ENCODE results near the gene CMPK2. TPM values are rescaled to one million over a fixed set of nuclear protein-coding genes. Genes with fewer than 3 reads are reported as not detected.
A peak's percentile ranks its signal among the peaks of the same experiment; 100 is the strongest.

CMPK2 gene
- total and polyA plus RNA-seq, 9 of the 15 experiments (the other 6 are each of a cell fraction or from before 2014, with no cell fraction given) = 2.6 to 10.5 (median 5.0) TPM

- TF ChIP-seq, protein P1, sequence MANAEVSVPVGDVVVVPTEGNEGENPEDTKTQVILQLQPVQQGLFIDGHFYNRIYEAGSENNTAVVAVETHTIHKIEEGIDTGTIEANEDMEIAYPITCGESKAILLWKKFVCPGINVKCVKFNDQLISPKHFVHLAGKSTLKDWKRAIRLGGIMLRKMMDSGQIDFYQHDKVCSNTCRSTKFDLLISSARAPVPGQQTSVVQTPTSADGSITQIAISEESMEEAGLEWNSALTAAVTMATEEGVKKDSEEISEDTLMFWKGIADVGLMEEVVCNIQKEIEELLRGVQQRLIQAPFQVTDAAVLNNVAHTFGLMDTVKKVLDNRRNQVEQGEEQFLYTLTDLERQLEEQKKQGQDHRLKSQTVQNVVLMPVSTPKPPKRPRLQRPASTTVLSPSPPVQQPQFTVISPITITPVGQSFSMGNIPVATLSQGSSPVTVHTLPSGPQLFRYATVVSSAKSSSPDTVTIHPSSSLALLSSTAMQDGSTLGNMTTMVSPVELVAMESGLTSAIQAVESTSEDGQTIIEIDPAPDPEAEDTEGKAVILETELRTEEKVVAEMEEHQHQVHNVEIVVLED (CRISPR knock-in tag; IDR thresholded peaks at IDR 0.05) = no peak
- TF ChIP-seq POLR3A (IDR thresholded peaks at IDR 0.05; ENCODE audit: borderline replicate concordance, extremely low read depth, insufficient read depth, insufficient read length) (no peak), TAF15 (IDR thresholded peaks at IDR 0.05; ENCODE audit: low read depth, low read length) (no peak), ZC3H11A (IDR thresholded peaks at IDR 0.05; ENCODE audit: low read depth, low read length) (no peak), TAF1 (IDR thresholded peaks at IDR 0.05; ENCODE audit: control insufficient read depth, extremely low read depth, insufficient read depth, low read length, severe bottlenecking) (no peak), ZBTB1 (CRISPR knock-in tag; IDR thresholded peaks at IDR 0.05; ENCODE audit: borderline replicate concordance, low read depth) (no peak), ZNF134 (CRISPR knock-in tag; conservative IDR thresholded peaks at IDR 0.05) (no peak), NUFIP1 (IDR thresholded peaks at IDR 0.05; ENCODE audit: partially characterized antibody) (no peak), NFE2 (IDR thresholded peaks at IDR 0.05; ENCODE audit: low read depth) (peak; percentile 58), HDGF (IDR thresholded peaks at IDR 0.05) (no peak), CCNT2 (IDR thresholded peaks at IDR 0.05; ENCODE audit: borderline replicate concordance, extremely low read depth, insufficient read length, low read depth, low read length) (peak; percentile 92), GABPB2 (CRISPR knock-in tag; conservative IDR thresholded peaks at IDR 0.05) (no peak), OTX1 (CRISPR knock-in tag; IDR thresholded peaks at IDR 0.05) (no peak), EWSR1 (IDR thresholded peaks at IDR 0.05; ENCODE audit: borderline replicate concordance, low read depth, partially characterized antibody) (no peak), MYNN (IDR thresholded peaks at IDR 0.05) (0 out of 2 replicates have a peak, but pooled peaks have one; percentile 51), MYNN (CRISPR knock-in tag; IDR thresholded peaks at IDR 0.05) (no peak), HNRNPH1 (optimal IDR thresholded peaks at IDR 0.05; ENCODE audit: low read depth, low read length) (no peak), HSF4 (CRISPR knock-in tag; IDR thresholded peaks at IDR 0.05; ENCODE audit: borderline replicate concordance) (no peak), TOE1 (IDR thresholded peaks at IDR 0.05; ENCODE audit: borderline replicate concordance) (peak; percentile 50), TOE1 (CRISPR knock-in tag; IDR thresholded peaks at IDR 0.05; ENCODE audit: borderline replicate concordance, low read depth) (no peak), ZNF431 (CRISPR knock-in tag; IDR thresholded peaks at IDR 0.05) (no peak), ETS2 (tag; IDR thresholded peaks at IDR 0.05; ENCODE audit: borderline replicate concordance, poor library complexity, severe bottlenecking) (no peak), ZNF584 (CRISPR knock-in tag; IDR thresholded peaks at IDR 0.05; ENCODE audit: low read depth) (no peak), LARP7 (IDR thresholded peaks at IDR 0.05) (no peak)
- TF ChIP-seq, protein P2, sequence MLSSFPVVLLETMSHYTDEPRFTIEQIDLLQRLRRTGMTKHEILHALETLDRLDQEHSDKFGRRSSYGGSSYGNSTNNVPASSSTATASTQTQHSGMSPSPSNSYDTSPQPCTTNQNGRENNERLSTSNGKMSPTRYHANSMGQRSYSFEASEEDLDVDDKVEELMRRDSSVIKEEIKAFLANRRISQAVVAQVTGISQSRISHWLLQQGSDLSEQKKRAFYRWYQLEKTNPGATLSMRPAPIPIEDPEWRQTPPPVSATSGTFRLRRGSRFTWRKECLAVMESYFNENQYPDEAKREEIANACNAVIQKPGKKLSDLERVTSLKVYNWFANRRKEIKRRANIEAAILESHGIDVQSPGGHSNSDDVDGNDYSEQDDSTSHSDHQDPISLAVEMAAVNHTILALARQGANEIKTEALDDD (IDR thresholded peaks at IDR 0.05) = no peak
These were observed 44.0 kb upstream of the CMPK2 start (continued) for GRCh38 chr2:6909431-6910385.

Measured in K562 (cell line).